ENCODE data around the gene SLC1A2.
"Not testable (repeated sequence)": the region's sequence is repeated elsewhere in the genome, so short reads cannot be mapped to it uniquely, and the experiment has no call there.

The SLC1A2 gene

GRCh38 chr11:35228328-35228725, 191.0 kb downstream of the SLC1A2 start:
- TF ChIP-seq CSDC2 (CRISPR knock-in tag; IDR thresholded peaks at IDR 0.05) (no peak), GLIS3 (CRISPR knock-in tag; IDR thresholded peaks at IDR 0.05) (no peak), ZFP3 (CRISPR knock-in tag; IDR thresholded peaks at IDR 0.05) (no peak), PATZ1 (CRISPR knock-in tag; IDR thresholded peaks at IDR 0.05; ENCODE audit: borderline replicate concordance) (no peak), PPARA (CRISPR knock-in tag; IDR thresholded peaks at IDR 0.05; ENCODE audit: borderline replicate concordance) (no peak), CSRNP3 (CRISPR knock-in tag; IDR thresholded peaks at IDR 0.05) (no peak), ZNF565 (CRISPR knock-in tag; conservative IDR thresholded peaks at IDR 0.05; ENCODE audit: low read depth) (no peak), SNAI2 (CRISPR knock-in tag; IDR thresholded peaks at IDR 0.05) (no peak), ZFP30 (CRISPR knock-in tag; IDR thresholded peaks at IDR 0.05) (no peak), ARNTL (CRISPR knock-in tag; IDR thresholded peaks at IDR 0.05; ENCODE audit: borderline replicate concordance, low read depth) (no peak), ZNF70 (CRISPR knock-in tag; IDR thresholded peaks at IDR 0.05) (no peak), ISL1 (CRISPR knock-in tag; IDR thresholded peaks at IDR 0.05) (no peak), ESRRG (CRISPR knock-in tag; IDR thresholded peaks at IDR 0.05) (no peak), OSR1 (CRISPR knock-in tag; IDR thresholded peaks at IDR 0.05) (no peak), TOX (CRISPR knock-in tag; IDR thresholded peaks at IDR 0.05; ENCODE audit: borderline replicate concordance) (no peak), CREB5 (CRISPR knock-in tag; IDR thresholded peaks at IDR 0.05; ENCODE audit: low read depth) (no peak), BACH2 (CRISPR knock-in tag; IDR thresholded peaks at IDR 0.05; ENCODE audit: borderline replicate concordance) (no peak), ZNF8 (CRISPR knock-in tag; IDR thresholded peaks at IDR 0.05) (no peak), TSHZ2 (CRISPR knock-in tag; IDR thresholded peaks at IDR 0.05) (no peak)
- ATAC-seq, result no peak

- no peak for ATAC-seq
- no peak for TF ChIP-seq ZFP3 (CRISPR knock-in tag; IDR thresholded peaks at IDR 0.05)
- no peak for TF ChIP-seq GLIS3 (CRISPR knock-in tag; IDR thresholded peaks at IDR 0.05)
- TF ChIP-seq ZC3H10 (CRISPR knock-in tag; IDR thresholded peaks at IDR 0.05), result no peak
- TF ChIP-seq TSHZ2 (CRISPR knock-in tag; IDR thresholded peaks at IDR 0.05), result no peak
- TF ChIP-seq TOX (CRISPR knock-in tag; IDR thresholded peaks at IDR 0.05; ENCODE audit: borderline replicate concordance), result no peak
- no peak for TF ChIP-seq ZNF8 (CRISPR knock-in tag; IDR thresholded peaks at IDR 0.05)
- no peak for TF ChIP-seq PPARA (CRISPR knock-in tag; IDR thresholded peaks at IDR 0.05; ENCODE audit: borderline replicate concordance)
- no peak for TF ChIP-seq ZNF70 (CRISPR knock-in tag; IDR thresholded peaks at IDR 0.05)
- TF ChIP-seq OSR1 (CRISPR knock-in tag; IDR thresholded peaks at IDR 0.05), result no peak
These were observed 191.6 kb downstream of the SLC1A2 start for GRCh38 chr11:35227576-35228327.

- not testable (repeated sequence) for ATAC-seq
These were observed 192.6 kb downstream of the SLC1A2 start for GRCh38 chr11:35226756-35227155.

Measured in SK-N-SH treated with all-trans-retinoic acid at 6 μM for 48 hours (cell line).